Neural cell (in vitro differentiated cells): ENCODE data around the gene GGA1. TPM values are rescaled to one million over a fixed set of nuclear protein-coding genes. Genes with fewer than 3 reads are reported as not detected.
A peak's percentile ranks its signal among the peaks of the same experiment; 100 is the strongest.

Experiments used
- H2AFZ ChIP-seq: fragments of 200-600, 300-800 bp; sonication (generic), shearing (Covaris generic); 2 replicates; pipeline ENCODE4 v1.6.0; 2014; ENCODE audit warnings: low read depth, mild to moderate bottlenecking, antibody characterized with exemption, low read length, moderate library complexity
- H3F3A ChIP-seq: fragments of 200-600 bp; shearing (Covaris generic); 2 replicates; pipeline ENCODE4 v1.6.1; 2016; ENCODE audit warnings: mild to moderate bottlenecking, moderate library complexity, mixed read lengths, antibody characterized with exemption, low read length; ENCODE audit not compliant: insufficient read depth, poor library complexity, severe bottlenecking
- H3K27ac ChIP-seq: fragments of 200-600, 300-800 bp; sonication (generic), shearing (Covaris generic); 2 replicates; pipeline ENCODE4 v1.5.1; 2014; ENCODE audit warnings: mild to moderate bottlenecking, low read length, moderate library complexity
- H3K27me3 ChIP-seq: fragments of 300-800, 200-600 bp; sonication (generic), shearing (Covaris generic); 2 replicates; pipeline ENCODE4 v1.6.0; 2014; ENCODE audit warnings: mild to moderate bottlenecking, low read depth, low read length, moderate library complexity; ENCODE audit not compliant: insufficient read depth
- H3K36me3 ChIP-seq: fragments of 300-800, 200-600 bp; sonication (generic), shearing (Covaris generic); 2 replicates; pipeline ENCODE4 v1.5.1; 2014; ENCODE audit warnings: mild to moderate bottlenecking, antibody characterized with exemption, low read length, moderate library complexity; ENCODE audit not compliant: insufficient read depth
- H3K4me2 ChIP-seq: fragments of 300-800, 200-600 bp; sonication (generic), shearing (Covaris generic); 2 replicates; pipeline ENCODE4 v1.6.0; 2014; ENCODE audit warnings: mild to moderate bottlenecking, low read length
- H3K4me3 ChIP-seq: fragments of 300-800, 200-600 bp; sonication (generic), shearing (Covaris generic); 2 replicates; pipeline ENCODE4 v1.5.1; 2014; ENCODE audit warnings: mild to moderate bottlenecking, low read length, moderate library complexity
- H3K79me2 ChIP-seq: fragments of 200-600 bp; shearing (Covaris generic); replicated peaks from 2 replicates; pipeline ENCODE4 v1.6.0; 2014; ENCODE audit warnings: mild to moderate bottlenecking, low read length, moderate library complexity; ENCODE audit not compliant: insufficient read depth
- H3K9ac ChIP-seq: fragments of 300-800, 200-600 bp; sonication (generic), shearing (Covaris generic); 2 replicates; pipeline ENCODE4 v1.6.1; 2016; ENCODE audit warnings: mild to moderate bottlenecking, low read length, mixed read lengths
- H3K9me2 ChIP-seq: fragments of 200-600 bp; shearing (Covaris generic); 2 replicates; pipeline ENCODE4 v1.6.1; 2016; ENCODE audit warnings: mild to moderate bottlenecking, low read length, mixed read lengths; ENCODE audit not compliant: insufficient read depth
- H3K9me3 ChIP-seq: fragments of 200-600, 300-800 bp; sonication (generic), shearing (Covaris generic); 2 replicates; pipeline ENCODE4 v1.6.1; 2016; ENCODE audit warnings: mild to moderate bottlenecking, mixed run types, low read length, moderate library complexity, mixed read lengths
- H4K20me1 ChIP-seq: fragments of 200-600 bp; shearing (Covaris generic); 2 replicates; pipeline ENCODE4 v1.6.1; 2016; ENCODE audit warnings: mild to moderate bottlenecking, mixed run types; ENCODE audit not compliant: insufficient read depth
- EP300 ChIP-seq: fragments of 450-650 bp; conservative IDR thresholded peaks from 2 replicates; pipeline ENCODE4 v1.6.1; 2014; ENCODE audit warnings: antibody characterized with exemption, mild to moderate bottlenecking, moderate library complexity; ENCODE audit not compliant: poor library complexity, severe bottlenecking
- EZH2 ChIP-seq: fragments of 200-600, 300-800 bp; shearing (Covaris generic), sonication (generic); IDR thresholded peaks from 2 replicates; pipeline ENCODE4 v1.6.1; 2014; ENCODE audit warnings: antibody characterized with exemption, low read length, borderline replicate concordance, mild to moderate bottlenecking; ENCODE audit not compliant: insufficient read depth, poor library complexity, severe bottlenecking
- MXI1 ChIP-seq: fragments of 450-650 bp; conservative IDR thresholded peaks from 2 replicates; pipeline ENCODE4 v1.6.1; 2014; ENCODE audit warnings: antibody characterized with exemption, mild to moderate bottlenecking; ENCODE audit not compliant: poor library complexity, severe bottlenecking
- POLR2AphosphoS5 ChIP-seq: IDR thresholded peaks from 2 replicates; pipeline ENCODE4 v1.6.1; 2012
- RAD21 ChIP-seq: fragments of 450-650 bp; conservative IDR thresholded peaks from 2 replicates; pipeline ENCODE4 v1.6.1; 2014; ENCODE audit warnings: antibody characterized with exemption, mild to moderate bottlenecking, moderate library complexity
- SMC3 ChIP-seq: fragments of 450-650 bp; conservative IDR thresholded peaks from 2 replicates; pipeline ENCODE4 v1.6.1; 2014; ENCODE audit warnings: antibody characterized with exemption, mild to moderate bottlenecking, moderate library complexity; ENCODE audit not compliant: poor library complexity
- TAF1 ChIP-seq: IDR thresholded peaks from 2 replicates; pipeline ENCODE4 v1.6.1; 2012; ENCODE audit warnings: low read depth
- polyA plus RNA-seq: library from polyadenylated mRNA; depleted of rRNA; stranded (reverse); fragments of >200 nt; gene quantifications from 2 replicates; pipeline ENCODE4 v1.2.3, GENCODE V29; 2014
- TF ChIP-seq, protein P1 (sequence below): IDR thresholded peaks from 2 replicates; pipeline ENCODE4 v1.6.1; 2012; ENCODE audit warnings: borderline replicate concordance
- TF ChIP-seq, protein P2 (sequence below): fragments of 450-650 bp; IDR thresholded peaks from 2 replicates; pipeline ENCODE4 v1.5.1; 2014; ENCODE audit warnings: antibody characterized with exemption, mild to moderate bottlenecking, moderate library complexity; ENCODE audit not compliant: poor library complexity, severe bottlenecking

Gene GGA1
- polyA plus RNA-seq, 1 donor from 2014 or later: 57.5 TPM

DNA sequence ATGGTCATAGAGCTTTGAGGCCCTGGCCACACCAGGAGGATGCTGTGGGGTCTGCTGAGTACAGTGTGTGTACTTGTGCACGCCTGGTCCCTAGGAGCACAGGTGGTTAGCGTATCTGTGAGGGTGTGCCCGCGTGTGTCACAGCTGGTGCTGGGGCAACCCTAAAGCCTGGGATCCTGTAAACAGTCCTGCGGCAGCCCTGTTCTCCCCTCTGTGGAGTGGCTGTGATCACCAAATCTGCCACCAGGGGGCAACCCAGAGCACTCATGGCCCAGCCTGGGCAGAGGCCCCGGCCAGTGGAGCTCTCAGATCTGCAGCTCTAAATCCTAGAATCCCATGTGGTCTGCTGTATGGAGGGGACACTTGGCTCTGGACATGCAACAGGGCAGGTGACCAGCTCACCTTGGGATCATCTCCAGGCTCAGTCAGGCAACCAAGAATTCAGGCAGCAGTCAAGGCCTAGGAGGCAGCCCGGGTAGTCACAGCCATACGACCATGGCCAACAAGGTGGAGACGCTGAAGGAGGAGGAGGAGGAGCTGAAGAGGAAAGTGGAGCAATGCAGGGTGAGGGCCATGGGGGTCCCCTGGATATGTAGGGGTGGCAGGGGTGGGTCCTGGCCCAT lies 34.7 kb downstream of the GGA1 start:
- Histone ChIP-seq H3K27me3 (peaks cover 15% of the 10 kb centered on the region), H3F3A (no peaks in the 10 kb centered on the region), H3K4me3 (no peak overlapping the region), H2AFZ (no peak overlapping the region), H3K27ac (no peak overlapping the region), H3K9me2 (no peaks in the 10 kb centered on the region), H3K79me2 (no peaks in the 10 kb centered on the region), H3K36me3 (no peaks in the 10 kb centered on the region), H3K9me3 (no peaks in the 10 kb centered on the region), H4K20me1 (no peaks in the 10 kb centered on the region), H3K4me2 (no peak overlapping the region), H3K9ac (no peak overlapping the region)
- TF ChIP-seq EP300: no peak
- TF ChIP-seq RAD21: peak; percentile 69
- TF ChIP-seq EZH2: no peak
- TF ChIP-seq SMC3: peak; percentile 80
- TF ChIP-seq TAF1: no peak
- TF ChIP-seq, protein P1, sequence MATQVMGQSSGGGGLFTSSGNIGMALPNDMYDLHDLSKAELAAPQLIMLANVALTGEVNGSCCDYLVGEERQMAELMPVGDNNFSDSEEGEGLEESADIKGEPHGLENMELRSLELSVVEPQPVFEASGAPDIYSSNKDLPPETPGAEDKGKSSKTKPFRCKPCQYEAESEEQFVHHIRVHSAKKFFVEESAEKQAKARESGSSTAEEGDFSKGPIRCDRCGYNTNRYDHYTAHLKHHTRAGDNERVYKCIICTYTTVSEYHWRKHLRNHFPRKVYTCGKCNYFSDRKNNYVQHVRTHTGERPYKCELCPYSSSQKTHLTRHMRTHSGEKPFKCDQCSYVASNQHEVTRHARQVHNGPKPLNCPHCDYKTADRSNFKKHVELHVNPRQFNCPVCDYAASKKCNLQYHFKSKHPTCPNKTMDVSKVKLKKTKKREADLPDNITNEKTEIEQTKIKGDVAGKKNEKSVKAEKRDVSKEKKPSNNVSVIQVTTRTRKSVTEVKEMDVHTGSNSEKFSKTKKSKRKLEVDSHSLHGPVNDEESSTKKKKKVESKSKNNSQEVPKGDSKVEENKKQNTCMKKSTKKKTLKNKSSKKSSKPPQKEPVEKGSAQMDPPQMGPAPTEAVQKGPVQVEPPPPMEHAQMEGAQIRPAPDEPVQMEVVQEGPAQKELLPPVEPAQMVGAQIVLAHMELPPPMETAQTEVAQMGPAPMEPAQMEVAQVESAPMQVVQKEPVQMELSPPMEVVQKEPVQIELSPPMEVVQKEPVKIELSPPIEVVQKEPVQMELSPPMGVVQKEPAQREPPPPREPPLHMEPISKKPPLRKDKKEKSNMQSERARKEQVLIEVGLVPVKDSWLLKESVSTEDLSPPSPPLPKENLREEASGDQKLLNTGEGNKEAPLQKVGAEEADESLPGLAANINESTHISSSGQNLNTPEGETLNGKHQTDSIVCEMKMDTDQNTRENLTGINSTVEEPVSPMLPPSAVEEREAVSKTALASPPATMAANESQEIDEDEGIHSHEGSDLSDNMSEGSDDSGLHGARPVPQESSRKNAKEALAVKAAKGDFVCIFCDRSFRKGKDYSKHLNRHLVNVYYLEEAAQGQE: no peak
- TF ChIP-seq MXI1: no peak
- no peak for TF ChIP-seq POLR2AphosphoS5
- TF ChIP-seq, protein P2, sequence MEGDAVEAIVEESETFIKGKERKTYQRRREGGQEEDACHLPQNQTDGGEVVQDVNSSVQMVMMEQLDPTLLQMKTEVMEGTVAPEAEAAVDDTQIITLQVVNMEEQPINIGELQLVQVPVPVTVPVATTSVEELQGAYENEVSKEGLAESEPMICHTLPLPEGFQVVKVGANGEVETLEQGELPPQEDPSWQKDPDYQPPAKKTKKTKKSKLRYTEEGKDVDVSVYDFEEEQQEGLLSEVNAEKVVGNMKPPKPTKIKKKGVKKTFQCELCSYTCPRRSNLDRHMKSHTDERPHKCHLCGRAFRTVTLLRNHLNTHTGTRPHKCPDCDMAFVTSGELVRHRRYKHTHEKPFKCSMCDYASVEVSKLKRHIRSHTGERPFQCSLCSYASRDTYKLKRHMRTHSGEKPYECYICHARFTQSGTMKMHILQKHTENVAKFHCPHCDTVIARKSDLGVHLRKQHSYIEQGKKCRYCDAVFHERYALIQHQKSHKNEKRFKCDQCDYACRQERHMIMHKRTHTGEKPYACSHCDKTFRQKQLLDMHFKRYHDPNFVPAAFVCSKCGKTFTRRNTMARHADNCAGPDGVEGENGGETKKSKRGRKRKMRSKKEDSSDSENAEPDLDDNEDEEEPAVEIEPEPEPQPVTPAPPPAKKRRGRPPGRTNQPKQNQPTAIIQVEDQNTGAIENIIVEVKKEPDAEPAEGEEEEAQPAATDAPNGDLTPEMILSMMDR: peak; percentile 85

DNA sequence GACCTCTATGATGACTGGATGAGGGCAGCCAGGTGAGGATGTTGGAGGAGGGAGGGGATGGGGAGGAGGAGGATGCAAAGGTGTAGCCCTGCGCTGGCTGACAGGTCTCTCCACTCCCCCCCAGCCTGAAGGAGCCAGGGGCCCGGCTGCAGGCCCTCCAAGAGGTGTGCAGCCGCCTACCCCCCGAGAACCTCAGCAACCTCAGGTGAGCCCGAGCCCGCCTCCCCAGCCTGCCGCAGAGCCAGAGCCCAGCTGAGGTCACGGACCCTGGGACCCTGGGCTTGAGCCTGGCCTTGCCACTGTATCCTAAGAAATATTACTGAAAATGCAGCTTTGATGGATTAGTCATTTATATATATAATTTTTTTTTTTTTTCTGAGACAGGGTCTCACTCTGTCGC lies 38.7 kb downstream of the GGA1 start:
- no peak overlapping the region for H3K4me2 ChIP-seq
- no peaks in the 10 kb centered on the region for H3K9me2 ChIP-seq
- H3K27ac ChIP-seq: no peak overlapping the region
- H4K20me1 ChIP-seq: no peaks in the 10 kb centered on the region
- TF ChIP-seq, protein P2: no peak
- TF ChIP-seq TAF1 (no peak), EZH2 (no peak), EP300 (no peak)
- TF ChIP-seq, protein P1: no peak
- no peak overlapping the region for H3K9ac ChIP-seq
- H2AFZ ChIP-seq: no peak overlapping the region
- no peaks in the 10 kb centered on the region for H3K36me3 ChIP-seq
- no peaks in the 10 kb centered on the region for H3K27me3 ChIP-seq
- no peak overlapping the region for H3K4me3 ChIP-seq
- no peaks in the 10 kb centered on the region for H3K79me2 ChIP-seq
- no peaks in the 10 kb centered on the region for H3K9me3 ChIP-seq
- H3F3A ChIP-seq: no peaks in the 10 kb centered on the region
